RPMI8226 (cell line): ENCODE results near the gene SLC6A4.
"Not testable (repeated sequence)": the region's sequence is repeated elsewhere in the genome, so short reads cannot be mapped to it uniquely, and the experiment has no call there.

Experiments used
- DNase-seq: peaks from one replicate; pipeline ENCODE4 v3.0.0-alpha.2; 2015

The SLC6A4 gene

GRCh38 chr17:30217746-30218245 is 17.7 kb downstream of the SLC6A4 start:
- DNase-seq, result no peak

- no peak for DNase-seq
Measured at GRCh38 chr17:30217054-30217453, 18.4 kb downstream of the SLC6A4 start.

DNA sequence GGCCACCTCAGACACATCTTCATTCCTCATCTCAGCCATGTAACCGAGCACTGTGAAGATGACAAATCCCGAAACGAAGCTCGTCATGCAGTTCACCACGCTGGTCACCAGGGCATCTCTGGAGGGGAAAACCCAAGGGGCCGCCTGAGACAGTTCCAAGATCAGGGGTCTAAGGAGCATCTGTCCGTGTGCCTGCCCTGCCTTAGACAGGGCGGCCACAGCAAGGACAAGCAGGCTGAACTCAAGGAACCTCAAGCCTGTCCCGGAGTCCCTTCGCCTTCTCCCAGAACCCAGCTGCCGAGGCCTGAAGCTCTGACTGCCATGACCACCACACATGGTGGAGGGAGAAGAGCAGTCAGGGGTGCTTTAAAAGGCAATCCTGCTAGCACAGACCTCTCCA is 22.7 kb downstream of the SLC6A4 start:
- no peak for DNase-seq

GRCh38 chr17:30211371-30211770 is 24.1 kb downstream of the SLC6A4 start:
- DNase-seq, result no peak

GRCh38 chr17:30210901-30211300 is 24.6 kb downstream of the SLC6A4 start:
- no peak for DNase-seq

- DNase-seq, result no peak
Measured at GRCh38 chr17:30210366-30210765, 25.1 kb downstream of the SLC6A4 start.

DNA sequence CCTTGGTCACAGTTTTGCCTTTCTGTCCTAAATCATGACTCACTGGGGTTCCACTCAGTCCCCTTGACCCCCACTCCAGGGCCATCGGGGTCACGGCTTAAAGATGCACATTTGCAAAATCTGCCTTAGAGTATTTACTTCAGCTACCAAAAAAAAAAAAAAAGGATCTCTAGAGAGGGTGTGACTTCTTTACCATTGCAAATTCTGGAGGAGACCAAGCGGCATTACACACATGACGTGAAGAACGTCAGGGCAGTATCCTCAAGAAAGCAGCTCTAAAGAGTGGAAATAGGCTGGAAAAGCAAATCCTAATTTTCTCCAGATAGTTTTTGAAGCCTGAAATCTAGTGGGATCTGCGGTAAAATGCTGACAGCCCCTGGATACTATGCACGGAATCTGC is 25.6 kb downstream of the SLC6A4 start:
- DNase-seq, result no peak

GRCh38 chr17:30208214-30208613 is 27.3 kb downstream of the SLC6A4 start:
- DNase-seq, result no peak

DNA sequence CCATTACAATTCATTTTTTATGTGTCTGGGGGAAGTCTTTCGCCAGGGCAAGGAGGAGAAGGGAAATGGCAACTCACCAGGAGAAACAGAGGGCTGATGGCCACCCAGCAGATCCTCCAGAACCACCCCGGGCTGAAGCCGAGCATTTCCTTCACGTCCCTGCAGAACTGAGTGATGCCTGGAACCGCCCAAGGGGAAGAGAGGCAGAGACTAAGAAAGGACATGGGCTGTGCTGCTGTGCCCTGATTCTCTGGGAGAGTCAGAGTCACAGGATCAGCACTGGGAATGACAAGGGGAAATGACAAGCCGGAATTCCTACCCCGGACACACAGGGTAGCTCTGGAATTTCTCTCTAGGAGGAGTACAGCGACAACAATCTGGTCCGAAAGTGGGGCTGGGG is 27.8 kb downstream of the SLC6A4 start:
- no peak for DNase-seq

DNA sequence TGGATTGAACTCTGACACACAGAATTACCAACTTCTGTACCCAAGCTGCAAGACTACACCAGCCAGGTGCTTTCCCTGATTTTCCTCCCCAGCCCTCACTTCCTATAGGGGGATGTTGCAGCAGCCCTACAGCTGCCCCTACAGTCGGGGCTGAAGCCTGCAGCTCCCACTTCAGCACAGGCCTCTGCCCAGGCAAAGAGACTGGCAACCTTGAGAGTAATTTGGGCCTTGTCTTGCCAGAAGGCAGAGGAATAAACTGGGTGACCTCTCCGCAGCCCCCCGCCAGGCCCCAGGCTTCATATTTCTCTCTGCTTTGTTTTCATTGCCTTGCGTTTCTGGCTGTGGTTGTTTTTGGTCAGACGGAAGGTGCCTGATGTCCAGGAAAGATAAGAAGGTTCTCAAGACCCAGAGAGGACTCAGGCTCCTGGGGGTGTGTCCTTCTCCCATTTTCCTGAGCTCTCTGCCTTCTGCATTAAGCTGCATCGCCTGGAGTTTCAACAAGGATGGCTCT is 32.0 kb downstream of the SLC6A4 start:
- DNase-seq, result no peak

- DNase-seq, result not testable (repeated sequence)
Measured at GRCh38 chr17:30200656-30201055, 34.8 kb downstream of the SLC6A4 start.

GRCh38 chr17:30200106-30200505 is 35.4 kb downstream of the SLC6A4 start:
- no peak for DNase-seq

- DNase-seq, result no peak
Measured at GRCh38 chr17:30199600-30199999, 35.9 kb downstream of the SLC6A4 start.

DNA sequence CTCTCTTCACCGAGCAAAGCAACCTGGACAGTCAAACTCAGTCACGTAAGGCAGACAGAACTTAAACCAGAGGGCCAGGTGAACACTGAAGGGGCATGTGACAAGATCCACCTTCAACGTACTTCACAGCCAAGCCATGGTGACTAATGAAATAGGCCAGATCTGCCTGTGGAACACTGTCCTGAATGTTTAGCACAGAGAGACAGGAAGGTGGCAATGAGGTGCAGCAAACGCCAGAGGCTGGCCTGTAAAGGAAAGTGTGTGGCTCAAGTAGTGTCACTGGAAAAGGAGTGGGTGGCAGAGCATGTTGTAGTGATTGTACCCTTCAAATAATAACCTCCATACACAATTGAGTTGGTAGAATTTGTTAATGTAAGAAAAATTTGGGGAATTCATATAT is 38.1 kb downstream of the SLC6A4 start:
- no peak for DNase-seq

DNA sequence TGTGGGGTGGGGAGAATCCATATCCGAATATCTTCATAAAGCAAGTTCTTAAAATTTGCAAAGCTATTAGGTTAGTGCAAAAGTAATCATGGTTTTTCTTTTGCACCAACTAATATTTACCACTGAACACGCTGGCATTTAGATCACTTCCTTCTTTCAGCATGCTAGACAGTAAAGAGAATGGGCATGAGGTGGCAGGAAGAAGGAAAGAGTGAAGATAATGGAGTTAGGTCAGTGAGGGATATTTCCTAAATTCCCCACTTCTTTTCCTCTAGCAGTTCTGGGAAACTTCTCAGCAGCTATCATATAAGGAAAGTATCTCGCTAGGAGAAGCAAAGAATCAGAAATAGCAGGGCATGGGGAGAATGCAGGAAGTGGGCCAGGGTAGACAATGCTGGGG is 39.0 kb downstream of the SLC6A4 start:
- DNase-seq, result no peak

DNA sequence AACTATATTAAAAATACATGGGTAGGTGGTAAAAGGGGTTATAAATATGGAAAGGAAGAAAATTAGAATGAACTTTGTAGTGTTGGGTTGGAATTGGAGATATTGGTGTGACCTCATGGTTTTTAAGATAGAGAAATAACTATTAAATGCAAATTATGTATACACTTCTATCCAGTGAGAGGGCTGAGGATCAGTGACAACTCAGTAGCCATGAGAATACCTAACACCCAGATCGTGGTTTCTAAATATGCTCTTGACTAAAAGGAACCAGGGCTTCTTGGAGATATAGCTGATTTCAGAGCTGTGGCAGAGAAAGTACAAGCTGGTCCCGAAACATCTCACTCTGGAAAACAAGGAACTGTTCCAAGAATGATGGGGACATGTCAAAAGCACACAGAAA is 44.4 kb downstream of the SLC6A4 start:
- DNase-seq, result no peak

GRCh38 chr17:30188211-30188939 is 47.1 kb downstream of the SLC6A4 start:
- no peak for DNase-seq

DNA sequence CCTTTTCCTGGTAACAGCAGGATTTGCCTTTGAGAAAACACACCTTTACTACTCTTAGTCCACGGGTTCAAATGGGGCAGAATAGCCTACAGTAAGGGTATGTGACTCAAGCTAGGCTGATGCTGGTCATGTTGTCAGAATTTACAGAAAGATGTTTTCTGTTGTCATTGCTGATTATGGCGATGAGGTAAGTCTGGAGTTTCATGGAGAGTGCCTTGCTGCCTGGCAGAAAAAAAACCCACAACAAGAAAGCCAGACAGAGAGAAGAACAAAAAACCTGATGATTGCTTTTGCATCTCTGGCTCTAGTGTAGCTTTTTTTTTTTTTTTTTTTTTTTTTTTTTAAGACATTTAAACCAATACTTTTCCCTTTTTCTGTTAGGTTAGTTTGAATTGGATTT is 47.9 kb downstream of the SLC6A4 start:
- no peak for DNase-seq

DNA sequence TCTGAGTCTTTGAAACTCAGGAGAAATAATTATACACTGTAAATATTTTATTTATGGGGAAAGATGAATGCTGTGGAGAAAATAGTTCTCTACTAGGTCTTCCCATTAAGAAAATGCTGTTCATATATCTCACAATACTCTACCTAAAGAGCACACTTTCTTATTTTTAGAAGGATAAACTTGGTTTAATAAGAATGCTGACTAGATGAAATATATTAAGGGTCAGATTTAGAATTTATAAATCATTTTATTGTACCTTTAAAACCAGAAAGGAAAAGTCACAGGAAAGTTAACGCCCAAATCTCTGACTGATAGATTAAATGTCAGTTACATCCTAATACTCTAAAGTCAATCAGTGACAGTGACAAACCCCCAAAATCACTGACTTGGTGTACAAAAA is 48.7 kb downstream of the SLC6A4 start:
- no peak for DNase-seq

- DNase-seq, result no peak
Measured at GRCh38 chr17:30176855-30177254, 58.6 kb downstream of the SLC6A4 start.

- DNase-seq, result no peak
Measured at GRCh38 chr17:30174556-30174955, 60.9 kb downstream of the SLC6A4 start.

GRCh38 chr17:30173649-30174048 is 61.8 kb downstream of the SLC6A4 start:
- no peak for DNase-seq

DNA sequence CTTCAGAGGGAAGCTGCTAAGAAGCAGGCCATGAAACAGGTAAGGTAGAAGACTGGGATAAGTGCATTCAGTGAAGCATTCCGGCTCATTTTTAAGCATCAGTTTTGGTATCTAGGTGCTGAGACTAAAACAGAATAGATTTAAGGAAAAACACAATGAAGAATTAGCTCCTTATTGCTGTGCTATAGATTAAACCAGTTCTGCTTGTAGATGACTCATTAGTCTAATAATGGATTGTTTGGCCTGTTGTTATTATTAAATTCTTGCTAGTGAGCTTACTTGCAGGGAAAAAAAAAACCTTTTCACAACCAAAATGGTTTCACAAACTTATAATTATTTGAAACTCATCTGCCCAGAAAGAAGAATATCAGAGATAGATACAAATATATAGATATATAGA is 62.9 kb downstream of the SLC6A4 start:
- no peak for DNase-seq

DNA sequence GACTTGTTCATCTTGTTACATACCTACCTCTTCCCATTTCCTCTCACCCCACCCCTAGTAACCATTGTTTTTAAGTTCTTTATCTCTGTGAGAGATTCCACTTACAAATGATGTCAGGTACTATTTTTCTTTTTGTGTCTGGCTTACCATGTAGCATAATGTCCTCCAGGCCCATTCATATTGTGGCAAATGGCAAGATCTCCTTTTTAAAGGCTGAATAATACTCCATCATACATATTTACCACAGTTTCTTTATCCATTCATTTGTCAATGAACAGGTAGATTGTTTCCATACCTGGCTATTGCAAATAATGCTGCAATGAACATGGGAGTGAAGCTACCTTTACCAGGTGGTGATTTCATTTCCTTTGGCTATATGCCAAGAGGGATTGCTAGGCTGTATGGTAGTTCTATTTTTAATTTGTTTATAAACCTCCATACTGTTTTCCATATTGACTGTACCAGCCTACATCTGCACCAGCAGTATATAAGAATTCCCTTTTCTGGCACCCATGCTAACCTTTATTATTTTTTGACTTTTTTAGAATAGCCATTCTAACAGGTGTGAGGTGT is 65.0 kb downstream of the SLC6A4 start:
- DNase-seq, result peak; percentile 57

GRCh38 chr17:30165960-30166359 is 69.5 kb downstream of the SLC6A4 start:
- DNase-seq, result no peak
